HL-60 (cell line): ENCODE results near the gene GPER1.

Source experiments
- DNase-seq, 2 experiments: peaks; one replicate each; pipeline ENCODE4 v3.0.0-alpha.2; 2010 to 2020; ENCODE audit warnings: low read depth in 1 of 2, low spot score in 1 of 2
- H3K27ac ChIP-seq: fragments of 250-450 bp; sonication (Bioruptor Pico); replicated peaks from 2 replicates; pipeline ENCODE4 v1.5.1; 2020; ENCODE audit warnings: mild to moderate bottlenecking, moderate library complexity
- H3K27me3 ChIP-seq: fragments of 250-450 bp; sonication (Bioruptor Pico); 2 replicates; pipeline ENCODE4 v1.5.1; 2021; ENCODE audit warnings: mild to moderate bottlenecking, moderate library complexity; ENCODE audit not compliant: insufficient read depth, poor library complexity, severe bottlenecking
- H3K4me3 ChIP-seq: replicated peaks from 2 replicates; pipeline ENCODE4 v1.5.1; 2011; ENCODE audit warnings: mild to moderate bottlenecking, control low read depth, low read length; ENCODE audit not compliant: insufficient read depth
- CTCF ChIP-seq: IDR thresholded peaks from one replicate; pipeline ENCODE4 v1.5.1; 2011; ENCODE audit warnings: low read length, control low read depth, inconsistent platforms; ENCODE audit not compliant: insufficient read depth
- GABPA ChIP-seq: IDR thresholded peaks from 2 replicates; pipeline ENCODE4 v1.6.1; 2012; ENCODE audit warnings: low read depth
- POLR2AphosphoS5 ChIP-seq: IDR thresholded peaks from 2 replicates; pipeline ENCODE4 v1.6.1; 2012; ENCODE audit warnings: low read depth
- REST ChIP-seq: IDR thresholded peaks from 2 replicates; pipeline ENCODE4 v1.6.1; 2012; ENCODE audit warnings: low read depth; ENCODE audit not compliant: insufficient replicate concordance
- SPI1 ChIP-seq: IDR thresholded peaks from 2 replicates; pipeline ENCODE4 v1.6.1; 2012; ENCODE audit warnings: low read depth, mild to moderate bottlenecking, borderline replicate concordance

The GPER1 gene

GRCh38 chr7:1054438-1054837 is 33.5 kb upstream of the GPER1 start:
- TF ChIP-seq GABPA (no peak), POLR2AphosphoS5 (no peak), SPI1 (no peak), REST (no peak), CTCF (no peak)
- no peak overlapping the region for H3K4me3 ChIP-seq
- no peak for DNase-seq
- no peak overlapping the region for H3K27ac ChIP-seq
- no peaks in the 10 kb centered on the region for H3K27me3 ChIP-seq

- H3K4me3 ChIP-seq: no peak overlapping the region
- no peak for TF ChIP-seq REST
- no peak for TF ChIP-seq GABPA
- no peak for TF ChIP-seq CTCF
- TF ChIP-seq SPI1: no peak
- no peak for TF ChIP-seq POLR2AphosphoS5
Measured at GRCh38 chr7:1054861-1055450, 33.0 kb upstream of the GPER1 start.

GRCh38 chr7:1055491-1055955 is 32.4 kb upstream of the GPER1 start:
- peak overlapping the region; percentile 31; the same call in 1 of the 2 replicates for H3K27ac ChIP-seq
- DNase-seq: no peak
- H3K4me3 ChIP-seq: no peak overlapping the region
- no peaks in the 10 kb centered on the region for H3K27me3 ChIP-seq
- TF ChIP-seq GABPA (no peak), REST (no peak), SPI1 (no peak), CTCF (no peak), POLR2AphosphoS5 (no peak)

More at GRCh38 chr7:1054861-1055450, 33.0 kb upstream of the GPER1 start:
- Histone ChIP-seq H3K27me3 (no peaks in the 10 kb centered on the region), H3K27ac (peak overlapping the region; percentile 31; the same call in 1 of the 2 replicates)
- peak in 1 of 2 experiments; percentile 78 for DNase-seq
